ENCODE data around the gene ZNF646.
A peak's percentile ranks its signal among the peaks of the same experiment; 100 is the strongest.

Gene ZNF646

GRCh38 chr16:31067342-31067741 is 6.9 kb upstream of the ZNF646 start:
- DNase-seq = no peak

- DNase-seq = no peak
These were observed 2.4 kb upstream of the ZNF646 start for GRCh38 chr16:31071861-31072260.

- DNase-seq = peak; percentile 37
These were observed 1.6 kb upstream of the ZNF646 start for GRCh38 chr16:31072540-31073141.

GRCh38 chr16:31073142-31073969 is 866 bp upstream of the ZNF646 start:
- peak; percentile 95 for DNase-seq

- DNase-seq = no peak
These were observed 577 bp downstream of the ZNF646 start for GRCh38 chr16:31074814-31075183.

GRCh38 chr16:31076319-31076718 is 2.1 kb downstream of the ZNF646 start:
- no peak for DNase-seq

- DNase-seq = no peak
These were observed 2.8 kb downstream of the ZNF646 start for GRCh38 chr16:31077024-31077423.

GRCh38 chr16:31077592-31078396 is 3.6 kb downstream of the ZNF646 start:
- no peak for DNase-seq

- DNase-seq = no peak
These were observed 4.5 kb downstream of the ZNF646 start for GRCh38 chr16:31078597-31079341.

- DNase-seq = no peak
These were observed 5.2 kb downstream of the ZNF646 start for GRCh38 chr16:31079342-31079944.

GRCh38 chr16:31080035-31080629 is 5.9 kb downstream of the ZNF646 start:
- no peak for DNase-seq

- no peak for DNase-seq
These were observed 6.7 kb downstream of the ZNF646 start for GRCh38 chr16:31080756-31081419.

- no peak for DNase-seq
These were observed 7.5 kb downstream of the ZNF646 start for GRCh38 chr16:31081428-31082351.

- DNase-seq = no peak
These were observed 8.3 kb downstream of the ZNF646 start for GRCh38 chr16:31082368-31083045.

- no peak for DNase-seq
These were observed 8.9 kb downstream of the ZNF646 start for GRCh38 chr16:31083081-31083480.

- no peak for DNase-seq
These were observed 9.3 kb downstream of the ZNF646 start for GRCh38 chr16:31083556-31083955.

- no peak for DNase-seq
These were observed 9.8 kb downstream of the ZNF646 start for GRCh38 chr16:31083981-31084380.

- no peak for DNase-seq
These were observed 10.5 kb downstream of the ZNF646 start for GRCh38 chr16:31084584-31085302.

GRCh38 chr16:31085411-31085810 is 11.2 kb downstream of the ZNF646 start:
- no peak for DNase-seq

All from RPMI8226 (cell line).